Cardiac fibroblast (primary cell): ENCODE data around the gene TAF1L.
"Not testable (repeated sequence)": the region's sequence is repeated elsewhere in the genome, so short reads cannot be mapped to it uniquely, and the experiment has no call there.

Experiments used
- DNase-seq, 2 donors: peaks; one replicate each; pipeline versions ENCODE4 v3.0.0 to v3.0.0-alpha.2; 2010; ENCODE audit warnings: low read depth in 2 of 2
- H3K4me3 ChIP-seq, 2 donors: replicated peaks in 1 of 2; 1 replicate in 1 of 2; 2 replicates in 1 of 2; pipeline ENCODE4 v1.5.1; 2011; ENCODE audit warnings: low read depth in 2 of 2, low read length in 2 of 2, mild to moderate bottlenecking in 2 of 2, moderate library complexity in 1 of 2
- CTCF ChIP-seq: IDR thresholded peaks from one replicate; pipeline ENCODE4 v1.5.1; 2011; ENCODE audit warnings: low read depth, mild to moderate bottlenecking, low read length, inconsistent platforms

Gene TAF1L

GRCh38 chr9:32622948-32623347 is 12.5 kb downstream of the TAF1L start:
- no peak overlapping the region for H3K4me3 ChIP-seq
- TF ChIP-seq CTCF: no peak
- no peak for DNase-seq

DNA sequence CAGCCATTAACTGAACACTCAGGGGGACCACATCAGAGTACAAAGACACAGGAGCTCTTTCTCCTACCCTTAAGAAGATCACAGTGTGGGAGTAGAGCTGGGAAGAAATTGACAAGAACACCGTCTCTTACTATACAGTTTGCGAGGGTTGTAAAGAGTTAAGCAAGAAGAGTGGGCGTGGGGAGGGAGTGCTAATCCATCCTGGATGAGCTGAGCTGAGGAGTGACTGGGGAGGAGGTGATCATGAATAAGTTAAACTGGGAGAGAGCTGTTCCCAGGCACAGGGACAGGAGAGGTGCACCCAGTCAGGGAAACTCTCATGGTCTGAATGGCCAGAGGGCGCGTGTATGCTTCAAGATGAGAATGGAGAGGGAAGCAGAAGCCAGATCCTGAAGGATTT is 17.2 kb downstream of the TAF1L start:
- H3K4me3 ChIP-seq: no peak overlapping the region

DNA sequence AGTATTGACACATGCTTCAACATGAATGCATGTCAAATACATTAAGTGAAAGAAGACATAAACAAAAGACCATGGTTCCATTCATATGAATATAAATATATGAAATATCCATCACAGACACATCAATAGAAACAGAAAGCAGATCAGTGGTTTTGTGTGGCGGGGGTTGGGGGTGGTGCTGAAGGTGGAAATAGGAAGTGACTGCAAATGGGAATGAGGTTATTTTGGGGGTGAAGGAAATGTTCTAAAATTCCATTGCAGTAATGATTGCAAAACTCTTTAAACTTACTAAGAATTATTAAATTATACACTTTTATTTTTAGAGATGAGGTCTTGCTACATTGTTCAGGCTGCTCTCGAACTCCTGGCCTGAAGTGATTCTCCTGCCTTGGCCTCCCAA is 28.7 kb downstream of the TAF1L start:
- TF ChIP-seq CTCF: no peak
- no peak overlapping the region for H3K4me3 ChIP-seq
- DNase-seq: no peak

More for the DNA sequence above, 17.2 kb downstream of the TAF1L start:
- TF ChIP-seq CTCF: no peak
- DNase-seq: no peak

DNA sequence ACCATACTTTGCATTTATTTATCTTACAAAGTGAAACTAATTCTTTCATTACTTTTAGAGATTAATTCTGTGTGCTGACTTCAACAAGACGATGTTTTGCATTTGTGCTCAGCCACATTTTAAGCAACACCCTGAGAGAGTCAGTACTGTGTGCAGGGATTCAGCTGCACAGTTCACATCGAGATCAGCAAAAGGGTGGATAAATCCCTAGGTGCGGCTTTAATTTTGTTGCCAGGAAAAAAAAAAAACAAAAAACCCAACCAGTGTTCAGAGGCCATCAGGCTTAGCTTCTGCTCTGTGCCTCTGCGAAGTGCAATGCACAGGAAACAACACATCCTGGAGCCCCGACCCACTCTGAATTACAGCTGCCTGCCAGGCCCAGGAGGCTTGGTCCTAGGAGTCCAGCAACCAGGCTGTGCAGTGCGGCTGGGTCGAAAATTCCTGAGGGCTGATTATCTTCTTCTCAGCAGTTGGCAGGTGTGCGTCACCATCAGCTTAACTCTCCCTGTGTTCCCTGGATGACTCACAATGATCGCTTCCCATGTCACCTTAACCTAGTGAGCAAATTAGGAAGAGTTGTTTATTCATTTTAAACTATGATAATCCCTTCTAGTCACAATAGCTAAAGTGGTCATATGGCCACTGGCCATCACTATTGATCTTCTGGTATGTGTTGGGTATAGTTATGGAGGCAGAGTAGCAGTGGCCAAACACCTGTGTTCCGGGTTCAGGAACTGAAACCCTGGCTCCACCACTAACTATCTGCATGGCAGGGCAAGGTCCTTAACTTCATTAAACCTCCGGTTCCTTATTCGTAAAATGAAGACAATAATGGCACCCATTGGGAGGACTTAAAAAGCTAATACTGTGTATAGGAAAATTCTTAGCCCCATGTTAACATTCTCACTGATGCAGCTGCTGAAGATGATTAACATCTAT is 31.3 kb downstream of the TAF1L start:
- TF ChIP-seq CTCF: no peak
- DNase-seq: peak in 1 of 2 donors; percentile 5
- H3K4me3 ChIP-seq: no peak overlapping the region

- H3K4me3 ChIP-seq, DNase-seq: not testable (repeated sequence)
Measured at GRCh38 chr9:32599021-32599420, 36.4 kb downstream of the TAF1L start.

DNA sequence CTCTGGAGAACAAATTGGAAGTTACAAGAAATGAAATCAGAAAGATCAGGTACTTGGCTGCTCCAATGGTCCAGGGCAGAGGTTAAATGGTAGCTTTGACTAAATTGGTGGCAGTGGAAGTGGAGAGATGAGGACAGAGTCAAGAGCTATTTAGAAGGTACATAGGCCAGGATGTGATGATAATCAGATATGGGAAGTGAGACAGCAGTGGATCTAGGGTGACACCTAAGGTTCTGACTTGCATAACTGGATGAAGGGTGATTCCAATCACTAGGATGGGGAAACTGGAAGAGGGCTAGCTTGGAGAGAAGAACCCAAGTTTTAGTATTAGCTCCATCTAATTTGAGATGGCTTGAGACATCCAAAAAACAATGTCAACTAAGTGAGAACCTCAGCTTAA is 38.5 kb downstream of the TAF1L start:
- DNase-seq: no peak
- H3K4me3 ChIP-seq: no peak overlapping the region
- TF ChIP-seq CTCF: no peak

DNA sequence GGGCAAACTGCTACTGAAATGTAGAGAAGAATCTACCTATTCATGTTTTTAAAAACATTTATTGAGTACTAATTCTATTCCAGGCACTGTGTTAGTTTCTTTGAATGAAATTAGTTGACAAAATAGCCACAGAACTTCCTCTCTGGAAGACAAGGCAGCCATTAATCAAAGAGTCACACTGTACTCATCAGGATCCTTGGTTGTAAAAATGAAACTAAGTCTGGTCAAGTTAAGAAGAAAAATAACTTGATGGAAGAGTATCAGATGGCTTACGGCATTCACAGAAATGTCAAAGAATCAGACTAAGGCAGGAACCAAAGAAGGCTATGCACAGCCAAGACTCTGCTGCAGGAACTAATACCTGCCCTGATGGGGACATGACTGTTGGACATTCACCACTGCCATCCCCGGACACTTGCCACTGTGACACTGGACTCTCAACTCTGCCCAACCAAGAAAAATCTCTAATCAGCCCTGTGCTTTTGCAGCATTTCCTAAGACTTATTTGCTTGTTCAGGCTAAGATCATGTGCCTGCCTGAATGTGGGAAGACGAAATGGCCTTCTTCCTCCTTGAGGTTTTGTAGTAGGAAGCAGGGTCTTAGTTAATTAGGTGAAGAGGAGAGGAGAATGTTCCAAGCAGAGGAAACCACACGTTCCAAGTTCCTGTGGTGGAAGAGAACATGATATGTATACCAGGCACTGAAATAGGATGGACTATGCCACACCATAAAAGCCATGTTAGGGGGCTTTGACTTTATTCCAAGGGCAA is 39.2 kb downstream of the TAF1L start:
- no peak for TF ChIP-seq CTCF
- no peak overlapping the region for H3K4me3 ChIP-seq
- no peak for DNase-seq
